ENCODE measurements around the gene LY86. TPM values are rescaled to one million over a fixed set of nuclear protein-coding genes. Genes with fewer than 3 reads are reported as not detected.
A peak's percentile ranks its signal among the peaks of the same experiment; 100 is the strongest.

The LY86 gene
- total RNA-seq, 1 donor from 2014 or later: 1.2 TPM

DNA sequence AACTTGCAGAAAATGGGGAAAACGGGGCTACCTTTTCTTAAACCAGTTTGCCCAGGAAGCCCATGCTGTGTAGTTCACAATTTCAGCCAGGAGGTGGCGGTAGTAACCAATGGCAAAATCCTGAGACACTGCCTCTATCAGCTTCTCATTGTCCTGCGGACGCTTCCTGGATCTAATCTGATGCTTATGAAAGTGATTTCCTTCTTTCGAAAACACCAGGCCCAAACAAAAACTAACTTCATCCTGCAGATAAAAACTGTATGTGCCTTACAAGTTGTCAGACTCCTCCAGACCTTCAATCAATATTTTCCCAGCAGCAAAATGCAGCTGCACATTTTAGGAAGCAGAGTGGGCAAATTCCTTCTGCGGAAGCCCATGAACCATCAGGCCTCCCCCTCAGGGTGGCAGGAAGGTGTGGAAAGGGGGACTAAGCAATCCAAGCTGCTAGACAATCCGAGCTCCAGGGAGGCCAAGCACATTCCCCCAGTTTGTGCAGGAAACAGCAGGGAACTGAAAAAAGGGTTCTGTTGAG lies 88.5 kb downstream of the LY86 start:
- H3K27ac ChIP-seq (replicated peaks): peak overlapping the region; percentile 80
- no peaks in the 10 kb centered on the region for H3K36me3 ChIP-seq
- peak; percentile 73 for DNase-seq
- H3K9me3 ChIP-seq (replicated peaks): no peaks in the 10 kb centered on the region
- peak; percentile 99 for TF ChIP-seq CTCF (IDR thresholded peaks at IDR 0.05; ENCODE audit: borderline replicate concordance)
- H3K4me1 ChIP-seq: peaks cover 34% of the 10 kb centered on the region
- no peaks in the 10 kb centered on the region for H3K27me3 ChIP-seq (ENCODE audit: low read depth)
- intact Hi-C loops (cut with micrococcal nuclease): no loop called here
- no peak overlapping the region for H3K4me3 ChIP-seq

DNA sequence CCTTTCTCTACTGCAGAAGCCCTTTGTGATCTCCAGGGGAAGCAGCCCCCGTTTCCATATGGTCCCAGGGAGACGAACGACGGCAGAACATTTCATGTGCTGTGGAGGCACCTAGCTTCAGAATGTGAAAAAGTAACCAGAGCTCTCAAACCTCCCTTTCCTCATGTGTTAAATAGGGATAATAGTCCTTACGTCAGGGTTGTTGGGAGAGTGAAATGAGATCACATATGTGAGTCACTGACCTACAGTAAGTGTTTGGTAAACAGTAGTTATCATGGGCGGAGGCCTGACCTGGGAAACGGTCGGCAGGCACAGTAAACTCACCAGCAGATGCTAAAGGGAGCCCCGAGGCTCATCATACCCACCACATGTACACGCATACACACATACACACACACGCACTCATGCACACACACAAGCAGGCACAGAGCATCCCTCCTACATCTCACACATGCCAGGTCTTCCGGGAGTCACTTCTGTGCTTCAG lies 89.7 kb downstream of the LY86 start:
- H3K27me3 ChIP-seq (ENCODE audit: low read depth): no peaks in the 10 kb centered on the region
- TF ChIP-seq CTCF (IDR thresholded peaks at IDR 0.05; ENCODE audit: borderline replicate concordance): no peak
- no peak overlapping the region for H3K27ac ChIP-seq (replicated peaks)
- no peaks in the 10 kb centered on the region for H3K36me3 ChIP-seq
- H3K9me3 ChIP-seq (replicated peaks): no peaks in the 10 kb centered on the region
- no peak for DNase-seq
- H3K4me1 ChIP-seq: peaks cover 44% of the 10 kb centered on the region
- intact Hi-C loops (cut with micrococcal nuclease): no loop called here
- H3K4me3 ChIP-seq: no peak overlapping the region

DNA sequence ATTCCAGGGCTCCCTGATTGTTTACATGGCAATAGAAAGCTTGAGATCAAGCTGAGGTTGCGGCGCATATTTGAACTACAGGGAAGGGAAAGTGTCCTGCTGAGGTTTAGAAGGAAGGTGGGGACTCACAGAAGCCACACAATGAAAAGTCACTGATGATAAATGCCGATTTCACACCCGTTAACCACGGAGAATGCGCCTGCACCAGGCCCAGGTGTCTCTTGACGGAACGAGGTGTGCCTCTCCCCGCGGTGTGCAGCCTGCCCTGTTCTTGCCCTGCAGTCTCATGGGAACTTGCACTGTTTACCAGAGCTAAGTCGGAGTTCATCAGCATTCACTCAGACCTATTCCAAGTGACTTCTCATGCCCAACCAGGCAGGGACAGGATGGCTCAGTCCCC lies 90.3 kb downstream of the LY86 start:
- H3K36me3 ChIP-seq: no peaks in the 10 kb centered on the region
- H3K4me1 ChIP-seq: peaks cover 44% of the 10 kb centered on the region
- no peaks in the 10 kb centered on the region for H3K27me3 ChIP-seq (ENCODE audit: low read depth)
- no peaks in the 10 kb centered on the region for H3K9me3 ChIP-seq (replicated peaks)
- no peak overlapping the region for H3K27ac ChIP-seq (replicated peaks)
- DNase-seq: no peak
- H3K4me3 ChIP-seq: no peak overlapping the region
- intact Hi-C loops (cut with micrococcal nuclease): no loop called here
- TF ChIP-seq CTCF (IDR thresholded peaks at IDR 0.05; ENCODE audit: borderline replicate concordance): no peak

GRCh38 chr6:6679633-6680032 lies 91.1 kb downstream of the LY86 start:
- H3K9me3 ChIP-seq (replicated peaks): no peaks in the 10 kb centered on the region
- no peak for DNase-seq
- no peaks in the 10 kb centered on the region for H3K36me3 ChIP-seq
- intact Hi-C loops (cut with micrococcal nuclease): no loop called here
- no peaks in the 10 kb centered on the region for H3K27me3 ChIP-seq (ENCODE audit: low read depth)
- H3K4me1 ChIP-seq: peaks cover 47% of the 10 kb centered on the region
- no peak overlapping the region for H3K4me3 ChIP-seq
- TF ChIP-seq CTCF (IDR thresholded peaks at IDR 0.05; ENCODE audit: borderline replicate concordance): no peak
- no peak overlapping the region for H3K27ac ChIP-seq (replicated peaks)

DNA sequence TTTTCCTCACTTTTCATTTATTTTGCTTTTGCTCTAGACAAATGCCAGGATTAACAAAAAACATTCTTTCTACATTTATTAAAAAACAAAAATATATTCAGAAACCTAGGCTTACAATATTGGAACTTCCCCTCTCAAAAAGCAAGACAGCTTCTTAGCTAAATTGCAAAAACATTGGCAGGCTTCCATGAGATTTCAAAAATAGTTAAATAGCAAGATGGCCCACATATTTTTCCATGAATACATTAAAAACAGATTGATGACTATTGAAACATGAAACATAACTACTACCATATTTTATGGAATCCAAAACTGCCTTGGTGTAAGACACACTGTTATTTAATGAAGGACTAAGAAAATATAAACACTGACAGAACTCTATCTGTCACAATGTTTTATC lies 92.0 kb downstream of the LY86 start:
- H3K4me1 ChIP-seq: peaks cover 50% of the 10 kb centered on the region
- no peak overlapping the region for H3K27ac ChIP-seq (replicated peaks)
- H3K36me3 ChIP-seq: no peaks in the 10 kb centered on the region
- no peak for TF ChIP-seq CTCF (IDR thresholded peaks at IDR 0.05; ENCODE audit: borderline replicate concordance)
- DNase-seq: no peak
- no peaks in the 10 kb centered on the region for H3K27me3 ChIP-seq (ENCODE audit: low read depth)
- no peaks in the 10 kb centered on the region for H3K9me3 ChIP-seq (replicated peaks)
- H3K4me3 ChIP-seq: no peak overlapping the region
- intact Hi-C loops (cut with micrococcal nuclease): no loop called here

All from left ventricle myocardium inferior (tissue), 1 donor.